OCI-LY7 (cell line): Measurements from ENCODE around the gene PILRB.

Experiments
- EZH2phosphoT487 ChIP-seq: fragments of 200-600 bp; sonication (generic); IDR thresholded peaks from 2 replicates; pipeline ENCODE4 v1.6.1; 2018; ENCODE audit warnings: low read depth, borderline replicate concordance, mild to moderate bottlenecking, mixed run types, antibody characterized with exemption, low read length, moderate library complexity, mixed read lengths
- TF ChIP-seq, protein P1 (sequence below): fragments of 200-600 bp; sonication (generic); conservative IDR thresholded peaks from 2 replicates; pipeline ENCODE4 v1.5.1; 2014; ENCODE audit warnings: mild to moderate bottlenecking, antibody characterized with exemption, low read length, moderate library complexity, mixed read lengths

DNA sequence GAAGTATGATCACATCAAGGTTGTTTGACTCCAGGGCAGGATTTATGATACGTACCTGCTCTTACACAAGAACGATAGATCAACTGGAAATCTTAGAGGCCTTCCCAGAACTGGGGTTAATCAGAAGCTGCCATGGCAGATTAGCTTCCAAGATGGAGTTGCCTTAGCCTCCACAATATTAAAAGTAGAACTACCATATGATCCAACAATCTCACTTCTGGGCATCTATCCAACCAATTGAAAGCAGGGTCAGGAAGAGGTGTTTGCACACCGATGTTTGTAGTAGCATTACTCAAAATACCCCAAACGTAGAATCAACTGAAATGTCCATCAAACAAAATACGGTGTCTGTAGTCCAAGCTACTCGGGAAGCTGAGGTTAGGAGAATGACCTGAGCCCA is 6.6 kb downstream of the PILRB start:
- TF ChIP-seq, protein P1, sequence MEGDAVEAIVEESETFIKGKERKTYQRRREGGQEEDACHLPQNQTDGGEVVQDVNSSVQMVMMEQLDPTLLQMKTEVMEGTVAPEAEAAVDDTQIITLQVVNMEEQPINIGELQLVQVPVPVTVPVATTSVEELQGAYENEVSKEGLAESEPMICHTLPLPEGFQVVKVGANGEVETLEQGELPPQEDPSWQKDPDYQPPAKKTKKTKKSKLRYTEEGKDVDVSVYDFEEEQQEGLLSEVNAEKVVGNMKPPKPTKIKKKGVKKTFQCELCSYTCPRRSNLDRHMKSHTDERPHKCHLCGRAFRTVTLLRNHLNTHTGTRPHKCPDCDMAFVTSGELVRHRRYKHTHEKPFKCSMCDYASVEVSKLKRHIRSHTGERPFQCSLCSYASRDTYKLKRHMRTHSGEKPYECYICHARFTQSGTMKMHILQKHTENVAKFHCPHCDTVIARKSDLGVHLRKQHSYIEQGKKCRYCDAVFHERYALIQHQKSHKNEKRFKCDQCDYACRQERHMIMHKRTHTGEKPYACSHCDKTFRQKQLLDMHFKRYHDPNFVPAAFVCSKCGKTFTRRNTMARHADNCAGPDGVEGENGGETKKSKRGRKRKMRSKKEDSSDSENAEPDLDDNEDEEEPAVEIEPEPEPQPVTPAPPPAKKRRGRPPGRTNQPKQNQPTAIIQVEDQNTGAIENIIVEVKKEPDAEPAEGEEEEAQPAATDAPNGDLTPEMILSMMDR, result no peak
- no peak for TF ChIP-seq EZH2phosphoT487
